HepG2 (cell line): ENCODE measurements around the gene CCM2.

Source experiments
- FOXM1 ChIP-seq: sonication (generic); formaldehyde crosslinking; IDR thresholded peaks from 2 replicates; pipeline ENCODE4 v1.5.0; 2020; ENCODE audit warnings: missing genetic modification reagents
- ZMAT3 ChIP-seq: sonication (generic); formaldehyde crosslinking; conservative IDR thresholded peaks from 2 replicates; pipeline ENCODE4 v1.7.0; 2021; ENCODE audit warnings: missing genetic modification reagents
- TF ChIP-seq, protein P1 (sequence below): IDR thresholded peaks from 2 replicates; pipeline ENCODE4 v1.6.1; 2016; ENCODE audit warnings: low read depth
- TF ChIP-seq, protein P2 (sequence below): sonication (generic); formaldehyde crosslinking; IDR thresholded peaks from 2 replicates; pipeline ENCODE4 v1.5.0; 2020; ENCODE audit warnings: mild to moderate bottlenecking, missing genetic modification reagents, borderline replicate concordance

DNA sequence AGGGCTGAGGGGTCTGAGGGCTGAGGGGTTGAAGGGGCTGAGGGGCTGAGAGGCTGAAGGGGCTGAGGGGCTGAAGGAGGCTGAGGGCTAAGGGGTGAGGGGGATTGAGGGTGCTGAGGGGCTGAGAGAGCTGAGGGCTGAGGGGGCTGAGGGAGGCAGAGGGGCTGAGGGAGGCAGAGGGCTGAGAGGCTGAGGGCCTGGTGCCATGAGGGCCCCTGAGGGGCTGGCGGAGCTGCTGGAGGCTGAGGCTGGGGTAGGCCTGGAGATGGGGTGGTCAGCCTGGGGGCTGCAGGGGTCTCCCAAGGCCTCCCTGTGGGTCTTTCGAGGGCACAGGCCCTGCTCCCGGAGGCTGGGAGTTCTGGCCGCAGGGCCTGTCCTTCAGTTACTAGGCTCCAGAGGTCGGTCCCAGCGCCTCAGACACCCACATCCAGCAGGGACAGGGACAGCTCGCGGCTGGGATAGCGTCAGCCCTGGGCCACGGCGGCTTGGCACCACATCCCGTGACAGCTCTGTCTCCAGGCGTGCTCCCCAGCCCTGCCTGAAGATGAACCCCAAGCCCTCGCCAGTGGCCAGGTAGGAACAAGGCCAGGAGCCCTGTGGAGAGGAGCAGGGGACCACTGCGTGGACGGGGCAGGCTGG is 38.0 kb upstream of the CCM2 start:
- TF ChIP-seq ZMAT3 (CRISPR knock-in tag): no peak
- TF ChIP-seq FOXM1 (CRISPR knock-in tag): no peak
- TF ChIP-seq, protein P1, sequence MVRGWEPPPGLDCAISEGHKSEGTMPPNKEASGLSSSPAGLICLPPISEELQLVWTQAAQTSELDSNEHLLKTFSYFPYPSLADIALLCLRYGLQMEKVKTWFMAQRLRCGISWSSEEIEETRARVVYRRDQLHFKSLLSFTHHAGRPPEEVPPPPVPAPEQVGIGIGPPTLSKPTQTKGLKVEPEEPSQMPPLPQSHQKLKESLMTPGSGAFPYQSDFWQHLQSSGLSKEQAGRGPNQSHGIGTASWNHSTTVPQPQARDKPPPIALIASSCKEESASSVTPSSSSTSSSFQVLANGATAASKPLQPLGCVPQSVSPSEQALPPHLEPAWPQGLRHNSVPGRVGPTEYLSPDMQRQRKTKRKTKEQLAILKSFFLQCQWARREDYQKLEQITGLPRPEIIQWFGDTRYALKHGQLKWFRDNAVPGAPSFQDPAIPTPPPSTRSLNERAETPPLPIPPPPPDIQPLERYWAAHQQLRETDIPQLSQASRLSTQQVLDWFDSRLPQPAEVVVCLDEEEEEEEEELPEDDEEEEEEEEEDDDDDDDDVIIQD (CRISPR knock-in tag): no peak
- TF ChIP-seq, protein P2, sequence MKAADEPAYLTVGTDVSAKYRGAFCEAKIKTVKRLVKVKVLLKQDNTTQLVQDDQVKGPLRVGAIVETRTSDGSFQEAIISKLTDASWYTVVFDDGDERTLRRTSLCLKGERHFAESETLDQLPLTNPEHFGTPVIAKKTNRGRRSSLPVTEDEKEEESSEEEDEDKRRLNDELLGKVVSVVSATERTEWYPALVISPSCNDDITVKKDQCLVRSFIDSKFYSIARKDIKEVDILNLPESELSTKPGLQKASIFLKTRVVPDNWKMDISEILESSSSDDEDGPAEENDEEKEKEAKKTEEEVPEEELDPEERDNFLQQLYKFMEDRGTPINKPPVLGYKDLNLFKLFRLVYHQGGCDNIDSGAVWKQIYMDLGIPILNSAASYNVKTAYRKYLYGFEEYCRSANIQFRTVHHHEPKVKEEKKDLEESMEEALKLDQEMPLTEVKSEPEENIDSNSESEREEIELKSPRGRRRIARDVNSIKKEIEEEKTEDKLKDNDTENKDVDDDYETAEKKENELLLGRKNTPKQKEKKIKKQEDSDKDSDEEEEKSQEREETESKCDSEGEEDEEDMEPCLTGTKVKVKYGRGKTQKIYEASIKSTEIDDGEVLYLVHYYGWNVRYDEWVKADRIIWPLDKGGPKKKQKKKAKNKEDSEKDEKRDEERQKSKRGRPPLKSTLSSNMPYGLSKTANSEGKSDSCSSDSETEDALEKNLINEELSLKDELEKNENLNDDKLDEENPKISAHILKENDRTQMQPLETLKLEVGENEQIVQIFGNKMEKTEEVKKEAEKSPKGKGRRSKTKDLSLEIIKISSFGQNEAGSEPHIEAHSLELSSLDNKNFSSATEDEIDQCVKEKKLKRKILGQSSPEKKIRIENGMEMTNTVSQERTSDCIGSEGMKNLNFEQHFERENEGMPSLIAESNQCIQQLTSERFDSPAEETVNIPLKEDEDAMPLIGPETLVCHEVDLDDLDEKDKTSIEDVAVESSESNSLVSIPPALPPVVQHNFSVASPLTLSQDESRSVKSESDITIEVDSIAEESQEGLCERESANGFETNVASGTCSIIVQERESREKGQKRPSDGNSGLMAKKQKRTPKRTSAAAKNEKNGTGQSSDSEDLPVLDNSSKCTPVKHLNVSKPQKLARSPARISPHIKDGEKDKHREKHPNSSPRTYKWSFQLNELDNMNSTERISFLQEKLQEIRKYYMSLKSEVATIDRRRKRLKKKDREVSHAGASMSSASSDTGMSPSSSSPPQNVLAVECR (CRISPR knock-in tag): no peak
